GM18951 (cell line): ENCODE data around the gene CSF2.
"Not testable (repeated sequence)": the region's sequence is repeated elsewhere in the genome, so short reads cannot be mapped to it uniquely, and the experiment has no call there.

Experiments
- POLR2A ChIP-seq: IDR thresholded peaks from 4 replicates; pipeline ENCODE4 v1.6.1; 2011; ENCODE audit warnings: mild to moderate bottlenecking; ENCODE audit not compliant: insufficient read length, insufficient read depth; ENCODE audit errors: extremely low read depth
- in situ Hi-C: fragments of 300-500 bp; cut with MboI; formaldehyde crosslinking; loops from one replicate; pipeline ENCODE4 v1.12.0; 2022; ENCODE audit warnings: low sequenced_read_pairs, mixed read lengths, inconsistent platforms; ENCODE audit not compliant: unreplicated experiment

The CSF2 gene

GRCh38 chr5:132103969-132104391, 30.4 kb downstream of the CSF2 start:
- in situ Hi-C loops: no loop called here
- TF ChIP-seq POLR2A: no peak

GRCh38 chr5:132104556-132104955, 31.0 kb downstream of the CSF2 start:
- no peak for TF ChIP-seq POLR2A
- in situ Hi-C loops: no loop called here

GRCh38 chr5:132105688-132106087, 32.1 kb downstream of the CSF2 start:
- in situ Hi-C loops: no loop called here
- TF ChIP-seq POLR2A: no peak

- in situ Hi-C loops: not testable (repeated sequence)
These were observed 34.9 kb downstream of the CSF2 start for GRCh38 chr5:132108495-132108894.

- in situ Hi-C loops: not testable (repeated sequence)
These were observed 35.4 kb downstream of the CSF2 start for GRCh38 chr5:132108957-132109356.

GRCh38 chr5:132109494-132110053, 36.0 kb downstream of the CSF2 start:
- TF ChIP-seq POLR2A: no peak
- in situ Hi-C loops: no loop called here

- in situ Hi-C loops: no loop called here
These were observed 36.6 kb downstream of the CSF2 start for GRCh38 chr5:132110195-132110594.

GRCh38 chr5:132110930-132111329, 37.3 kb downstream of the CSF2 start:
- in situ Hi-C loops: no loop called here
- TF ChIP-seq POLR2A: no peak

More at GRCh38 chr5:132110195-132110594, 36.6 kb downstream of the CSF2 start:
- TF ChIP-seq POLR2A: no peak

- no peak for TF ChIP-seq POLR2A
- in situ Hi-C loops: no loop called here
These were observed 38.5 kb downstream of the CSF2 start for GRCh38 chr5:132112111-132112510.

- in situ Hi-C loops: no loop called here
- TF ChIP-seq POLR2A: no peak
These were observed 40.8 kb downstream of the CSF2 start for GRCh38 chr5:132114150-132115121.

GRCh38 chr5:132115375-132115774, 41.8 kb downstream of the CSF2 start:
- no peak for TF ChIP-seq POLR2A
- in situ Hi-C loops: no loop called here

- TF ChIP-seq POLR2A: no peak
- in situ Hi-C loops: no loop called here
These were observed 42.5 kb downstream of the CSF2 start for GRCh38 chr5:132116072-132116471.

GRCh38 chr5:132116909-132117489, 43.4 kb downstream of the CSF2 start:
- in situ Hi-C loops: not testable (repeated sequence)

- in situ Hi-C loops: not testable (repeated sequence)
These were observed 47.1 kb downstream of the CSF2 start for GRCh38 chr5:132120717-132121116.

- in situ Hi-C loops: not testable (repeated sequence)
These were observed 49.4 kb downstream of the CSF2 start for GRCh38 chr5:132122971-132123370.

- in situ Hi-C loops: not testable (repeated sequence)
These were observed 50.0 kb downstream of the CSF2 start for GRCh38 chr5:132123578-132123977.
